Neural progenitor cell (in vitro differentiated cells): ENCODE data around the gene MED13.

Experiments
- CTCF ChIP-seq: fragments of 200-600 bp; sonication (generic); IDR thresholded peaks from 2 replicates; pipeline ENCODE4 v1.5.1; 2017; ENCODE audit warnings: antibody characterized with exemption, mild to moderate bottlenecking
- EZH2 ChIP-seq: fragments of 200-600 bp; sonication (generic); IDR thresholded peaks from 2 replicates; pipeline ENCODE4 v1.6.1; 2017; ENCODE audit warnings: antibody characterized with exemption, mild to moderate bottlenecking, moderate library complexity
- EZH2phosphoT487 ChIP-seq: fragments of 200-600 bp; sonication (generic); IDR thresholded peaks from 2 replicates; pipeline ENCODE4 v1.6.1; 2017; ENCODE audit warnings: antibody characterized with exemption

DNA sequence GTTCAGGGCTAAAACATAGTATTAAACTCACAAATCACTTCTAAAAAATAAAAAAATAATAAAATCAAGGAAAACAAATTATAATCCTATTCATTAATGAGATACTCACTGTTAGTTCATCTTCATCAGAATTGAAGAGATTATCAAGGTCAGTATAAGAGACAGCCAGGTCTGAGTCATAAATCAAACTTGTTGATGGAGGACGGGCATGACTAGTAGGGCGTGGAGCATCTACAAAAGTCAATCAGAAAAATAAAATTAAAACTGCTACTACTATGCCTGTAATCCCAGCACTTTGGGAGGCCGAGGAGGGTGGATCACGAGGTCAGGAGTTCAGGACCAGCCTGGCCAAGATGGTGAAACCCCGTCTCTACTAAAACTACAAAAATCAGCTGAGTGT lies 78.2 kb downstream of the MED13 start:
- no peak for TF ChIP-seq EZH2
- no peak for TF ChIP-seq CTCF
- TF ChIP-seq EZH2phosphoT487: no peak
